H4 (cell line): ENCODE measurements around the gene UBE2E2. TPM values are rescaled to one million over a fixed set of nuclear protein-coding genes. Genes with fewer than 3 reads are reported as not detected.
A peak's percentile ranks its signal among the peaks of the same experiment; 100 is the strongest.

Source experiments
- DNase-seq: peaks from one replicate; pipeline ENCODE4 v3.0.0-alpha.2; 2015; ENCODE audit warnings: low spot score
- total RNA-seq: library from RNA; depleted of rRNA; stranded (reverse); fragments of >200 nt; shearing (Covaris generic); gene quantifications from 2 replicates; pipeline ENCODE4 v1.2.3, GENCODE V29; 2014

The UBE2E2 gene
- total RNA-seq, 1 experiment from 2014 or later: 42.5 TPM

- DNase-seq: no peak
Measured at GRCh38 chr3:23389089-23389488, 186.0 kb downstream of the UBE2E2 start.

- DNase-seq: no peak
Measured at GRCh38 chr3:23389686-23390085, 186.6 kb downstream of the UBE2E2 start.

- DNase-seq: no peak
Measured at GRCh38 chr3:23390446-23390845, 187.3 kb downstream of the UBE2E2 start.

GRCh38 chr3:23390989-23391553 is 187.9 kb downstream of the UBE2E2 start:
- DNase-seq: no peak

- no peak for DNase-seq
Measured at GRCh38 chr3:23395115-23395514, 192.0 kb downstream of the UBE2E2 start.

GRCh38 chr3:23396746-23397145 is 193.6 kb downstream of the UBE2E2 start:
- DNase-seq: no peak

GRCh38 chr3:23399221-23399620 is 196.1 kb downstream of the UBE2E2 start:
- DNase-seq: no peak

- DNase-seq: no peak
Measured at GRCh38 chr3:23402728-23403492, 199.8 kb downstream of the UBE2E2 start.

GRCh38 chr3:23404246-23404645 is 201.1 kb downstream of the UBE2E2 start:
- no peak for DNase-seq

GRCh38 chr3:23405081-23405480 is 202.0 kb downstream of the UBE2E2 start:
- DNase-seq: no peak

- DNase-seq: no peak
Measured at GRCh38 chr3:23406601-23407000, 203.5 kb downstream of the UBE2E2 start.

GRCh38 chr3:23418026-23418425 is 214.9 kb downstream of the UBE2E2 start:
- DNase-seq: no peak

- DNase-seq: no peak
Measured at GRCh38 chr3:23421811-23422516, 218.8 kb downstream of the UBE2E2 start.

GRCh38 chr3:23422517-23422851 is 219.4 kb downstream of the UBE2E2 start:
- no peak for DNase-seq

- no peak for DNase-seq
Measured at GRCh38 chr3:23425410-23425809, 222.3 kb downstream of the UBE2E2 start.

- no peak for DNase-seq
Measured at GRCh38 chr3:23430781-23431398, 227.8 kb downstream of the UBE2E2 start.

- DNase-seq: no peak
Measured at GRCh38 chr3:23431764-23432163, 228.6 kb downstream of the UBE2E2 start.

GRCh38 chr3:23435318-23435717 is 232.2 kb downstream of the UBE2E2 start:
- DNase-seq: peak; percentile 6

- DNase-seq: no peak
Measured at GRCh38 chr3:23435904-23436303, 232.8 kb downstream of the UBE2E2 start.

GRCh38 chr3:23437484-23438145 is 234.5 kb downstream of the UBE2E2 start:
- no peak for DNase-seq

- no peak for DNase-seq
Measured at GRCh38 chr3:23438657-23439056, 235.5 kb downstream of the UBE2E2 start.

GRCh38 chr3:23439080-23439479 is 236.0 kb downstream of the UBE2E2 start:
- DNase-seq: no peak
